ENCODE data around the gene ANP32B. TPM values are rescaled to one million over a fixed set of nuclear protein-coding genes. Genes with fewer than 3 reads are reported as not detected.

Gene ANP32B
- total RNA-seq, 1 donor = 12.7 TPM

DNA sequence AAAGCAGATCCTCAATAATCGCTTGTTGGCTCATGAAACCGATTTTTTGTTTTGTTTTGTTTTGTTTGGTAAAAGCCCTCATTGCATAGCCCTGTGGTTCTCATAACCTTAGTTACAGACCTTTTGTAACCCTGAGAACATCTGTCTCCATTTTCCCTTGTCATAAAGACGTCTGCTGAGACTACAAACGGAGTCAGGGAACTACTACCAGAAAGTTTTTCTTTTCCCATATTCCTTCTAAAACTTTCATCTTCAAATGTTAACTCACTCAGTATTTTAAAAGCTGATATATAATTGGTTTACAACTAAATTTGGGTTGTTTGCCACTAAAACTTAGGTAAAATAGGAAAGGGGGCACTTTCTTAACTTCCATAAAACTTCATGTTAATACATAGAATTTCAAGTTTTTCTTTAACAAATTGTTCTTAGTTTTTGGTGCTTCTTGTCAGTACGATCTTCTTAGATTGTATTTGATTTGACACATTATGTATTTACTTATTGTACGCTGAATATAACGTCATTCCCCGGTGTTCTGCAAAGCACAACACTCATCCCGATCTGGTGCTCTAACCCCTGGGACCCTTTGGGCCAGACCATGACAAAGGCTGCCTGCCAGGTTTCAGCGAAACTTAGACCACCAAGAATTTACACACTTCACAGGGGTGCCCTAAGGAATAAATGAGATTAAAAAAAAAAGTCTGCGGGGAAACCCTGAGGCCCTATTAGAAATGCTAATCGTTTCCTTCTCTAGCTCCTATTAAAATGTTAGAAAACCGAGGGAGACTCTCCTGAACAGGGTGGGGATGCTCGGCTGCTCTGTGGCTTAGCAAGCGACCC, 1.1 kb upstream of the ANP32B start:
- DNase-seq (ENCODE audit: insufficient read length, low spot score, missing footprints) = peak; percentile 83
- TF ChIP-seq, protein P1, sequence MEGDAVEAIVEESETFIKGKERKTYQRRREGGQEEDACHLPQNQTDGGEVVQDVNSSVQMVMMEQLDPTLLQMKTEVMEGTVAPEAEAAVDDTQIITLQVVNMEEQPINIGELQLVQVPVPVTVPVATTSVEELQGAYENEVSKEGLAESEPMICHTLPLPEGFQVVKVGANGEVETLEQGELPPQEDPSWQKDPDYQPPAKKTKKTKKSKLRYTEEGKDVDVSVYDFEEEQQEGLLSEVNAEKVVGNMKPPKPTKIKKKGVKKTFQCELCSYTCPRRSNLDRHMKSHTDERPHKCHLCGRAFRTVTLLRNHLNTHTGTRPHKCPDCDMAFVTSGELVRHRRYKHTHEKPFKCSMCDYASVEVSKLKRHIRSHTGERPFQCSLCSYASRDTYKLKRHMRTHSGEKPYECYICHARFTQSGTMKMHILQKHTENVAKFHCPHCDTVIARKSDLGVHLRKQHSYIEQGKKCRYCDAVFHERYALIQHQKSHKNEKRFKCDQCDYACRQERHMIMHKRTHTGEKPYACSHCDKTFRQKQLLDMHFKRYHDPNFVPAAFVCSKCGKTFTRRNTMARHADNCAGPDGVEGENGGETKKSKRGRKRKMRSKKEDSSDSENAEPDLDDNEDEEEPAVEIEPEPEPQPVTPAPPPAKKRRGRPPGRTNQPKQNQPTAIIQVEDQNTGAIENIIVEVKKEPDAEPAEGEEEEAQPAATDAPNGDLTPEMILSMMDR (IDR thresholded peaks at IDR 0.05; ENCODE audit: extremely low read depth, low read depth, low read length) = no peak
- peak overlapping the region; percentile 90 for H3K4me2 ChIP-seq (ENCODE audit: insufficient read depth, low read length)

DNA sequence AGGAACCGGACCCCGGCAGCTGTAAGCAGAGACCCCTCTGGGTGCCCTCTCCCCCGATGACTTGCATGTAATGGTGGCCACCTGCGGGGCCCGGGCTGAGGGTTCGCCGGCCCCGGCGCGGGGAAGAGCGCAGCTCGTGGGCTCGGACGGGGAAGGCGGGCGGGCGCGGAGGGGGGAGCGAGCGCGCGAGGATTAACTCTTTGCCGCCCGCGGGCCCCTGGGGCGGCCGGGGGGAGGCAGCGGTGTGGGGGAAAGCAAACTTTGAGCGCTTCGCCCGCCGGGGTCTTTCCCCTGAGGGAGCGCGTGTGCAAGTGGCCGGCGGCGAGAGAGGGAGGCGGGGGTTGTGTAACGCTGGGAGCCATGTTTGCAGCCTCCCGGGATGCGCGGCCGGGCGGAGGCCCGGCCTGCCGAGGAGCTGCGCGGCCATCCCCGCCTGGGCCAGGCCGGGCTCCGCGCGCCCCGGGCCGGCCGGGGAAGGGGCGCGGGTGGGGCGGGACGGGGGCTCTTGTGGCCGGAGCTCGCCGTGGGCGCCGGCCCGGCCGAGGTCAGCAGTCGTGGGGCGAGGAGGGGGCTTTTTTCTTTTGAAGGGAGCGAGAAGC, 547 bp downstream of the ANP32B start:
- Histone ChIP-seq H3K4me1 (ENCODE audit: insufficient read depth, low read length) (peaks cover 9% of the 10 kb centered on the region), H3K27ac (ENCODE audit: low read depth, low read length) (peak overlapping the region; percentile 87), H3K4me2 (ENCODE audit: insufficient read depth, low read length) (peak overlapping the region; percentile 43), H4K20me1 (ENCODE audit: insufficient read depth, low read length) (peaks cover 12% of the 10 kb centered on the region), H3K9me3 (ENCODE audit: low read depth, low read length) (no peaks in the 10 kb centered on the region), H2AFZ (ENCODE audit: low read length) (peak overlapping the region; percentile 52), H3K79me2 (ENCODE audit: insufficient read depth, low read length) (peaks cover 54% of the 10 kb centered on the region), H3K4me3 (ENCODE audit: insufficient read depth, low read length) (peak overlapping the region; percentile 89), H3K36me3 (ENCODE audit: insufficient read depth, low read length) (no peaks in the 10 kb centered on the region), H3K27me3 (ENCODE audit: insufficient read depth, low read length) (no peaks in the 10 kb centered on the region)
- TF ChIP-seq, protein P1 (IDR thresholded peaks at IDR 0.05; ENCODE audit: extremely low read depth, low read depth, low read length) = no peak
- peak; percentile 94 for DNase-seq (ENCODE audit: insufficient read length, low spot score, missing footprints)

More for the DNA sequence above, 1.1 kb upstream of the ANP32B start:
- Histone ChIP-seq H4K20me1 (ENCODE audit: insufficient read depth, low read length) (peaks cover 7% of the 10 kb centered on the region), H3K4me1 (ENCODE audit: insufficient read depth, low read length) (peaks cover 9% of the 10 kb centered on the region), H3K36me3 (ENCODE audit: insufficient read depth, low read length) (no peaks in the 10 kb centered on the region), H3K79me2 (ENCODE audit: insufficient read depth, low read length) (peaks cover 39% of the 10 kb centered on the region), H3K4me3 (ENCODE audit: insufficient read depth, low read length) (peak overlapping the region; percentile 89), H3K27me3 (ENCODE audit: insufficient read depth, low read length) (no peaks in the 10 kb centered on the region), H3K27ac (ENCODE audit: low read depth, low read length) (peak overlapping the region; percentile 55), H3K9me3 (ENCODE audit: low read depth, low read length) (no peaks in the 10 kb centered on the region), H2AFZ (ENCODE audit: low read length) (peak overlapping the region; percentile 85)

DNA sequence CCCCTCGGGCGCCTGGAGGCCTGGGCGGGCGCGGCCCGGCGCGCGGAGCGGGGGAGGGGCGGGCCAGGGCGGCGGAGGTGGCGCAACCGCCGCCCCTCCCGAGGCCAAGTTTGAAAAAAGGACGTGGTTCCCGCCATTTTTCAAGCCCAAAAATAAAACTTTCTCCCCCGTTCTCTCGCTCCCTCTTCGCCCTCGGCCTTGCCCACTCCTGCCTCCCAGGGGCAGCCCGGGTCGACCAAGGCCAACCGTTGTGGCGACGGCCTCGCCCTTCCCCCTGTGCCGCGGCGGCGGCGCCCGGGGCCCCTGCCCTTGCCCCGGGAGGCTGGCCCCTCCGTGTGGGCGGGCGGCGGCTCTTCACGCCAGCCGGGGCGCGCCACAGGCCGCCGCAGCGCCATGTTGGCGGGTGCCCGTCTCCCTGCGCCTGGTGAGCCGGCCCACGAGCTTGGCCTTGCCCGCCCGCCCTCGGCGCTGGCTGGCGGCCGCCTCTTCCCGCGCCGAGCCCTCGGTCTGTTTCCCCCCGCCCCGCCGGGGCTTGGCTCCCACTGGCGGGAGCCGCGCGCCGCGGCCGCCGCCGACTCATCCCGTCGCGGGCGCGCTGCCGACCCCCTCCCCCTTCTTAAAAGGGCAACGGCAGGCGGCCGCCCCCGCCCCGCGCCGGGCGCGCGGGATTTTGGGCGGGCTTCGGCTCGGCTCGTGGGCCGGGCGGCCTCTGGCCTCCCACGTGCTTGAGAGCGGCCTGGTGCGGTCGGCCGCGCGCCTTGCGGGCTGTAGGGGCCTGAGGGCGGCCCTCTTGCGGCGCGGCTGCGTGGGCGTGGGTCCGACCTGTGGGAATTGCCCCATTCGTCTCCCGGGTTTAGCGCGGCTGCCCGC, 1.3 kb downstream of the ANP32B start:
- Histone ChIP-seq H4K20me1 (ENCODE audit: insufficient read depth, low read length) (peaks cover 16% of the 10 kb centered on the region), H3K27ac (ENCODE audit: low read depth, low read length) (peak overlapping the region; percentile 87), H3K36me3 (ENCODE audit: insufficient read depth, low read length) (no peaks in the 10 kb centered on the region), H3K4me3 (ENCODE audit: insufficient read depth, low read length) (peak overlapping the region; percentile 89), H2AFZ (ENCODE audit: low read length) (no peak overlapping the region), H3K4me2 (ENCODE audit: insufficient read depth, low read length) (peak overlapping the region; percentile 76), H3K79me2 (ENCODE audit: insufficient read depth, low read length) (peaks cover 61% of the 10 kb centered on the region), H3K4me1 (ENCODE audit: insufficient read depth, low read length) (peaks cover 13% of the 10 kb centered on the region), H3K27me3 (ENCODE audit: insufficient read depth, low read length) (no peaks in the 10 kb centered on the region), H3K9me3 (ENCODE audit: low read depth, low read length) (no peaks in the 10 kb centered on the region)
- peak; percentile 98 for DNase-seq (ENCODE audit: insufficient read length, low spot score, missing footprints)
- TF ChIP-seq, protein P1 (IDR thresholded peaks at IDR 0.05; ENCODE audit: extremely low read depth, low read depth, low read length) = no peak
